Effector memory CD8-positive, alpha-beta T cell (primary cell): Measurements from ENCODE around the gene FPR1.

Experiments
- ATAC-seq: fragments of 150-1000 bp; cut with Tn5 transposase; replicated peaks from 2 replicates; pipeline ENCODE4 v1.10.0; 2021; ENCODE audit warnings: mild to moderate bottlenecking, moderate library complexity
- DNase-seq, 3 experiments: peaks; one replicate each; pipeline ENCODE4 v3.0.0; 2021
- H3K27ac Mint-ChIP-seq, 2 donors: one replicate each; pipeline ENCODE4 v1.8.0; 2022; ENCODE audit warnings: mild to moderate bottlenecking in 2 of 2, mixed read lengths in 2 of 2, moderate library complexity in 2 of 2
- H3K27me3 Mint-ChIP-seq, 2 donors: one replicate each; pipeline ENCODE4 v1.8.0; 2022; ENCODE audit warnings: mixed read lengths in 2 of 2
- H3K36me3 Mint-ChIP-seq: one replicate; pipeline ENCODE4 v1.8.0; 2022; ENCODE audit warnings: mild to moderate bottlenecking, moderate library complexity, mixed read lengths; ENCODE audit not compliant: insufficient read depth
- H3K4me1 Mint-ChIP-seq, 2 donors: one replicate each; pipeline ENCODE4 v1.8.0; 2022; ENCODE audit warnings: low read depth in 2 of 2, mixed read lengths in 2 of 2
- H3K4me3 Mint-ChIP-seq, 2 donors: one replicate each; pipeline ENCODE4 v1.8.0; 2022; ENCODE audit warnings: mild to moderate bottlenecking in 2 of 2, mixed read lengths in 2 of 2, moderate library complexity in 2 of 2
- H3K9me3 Mint-ChIP-seq, 2 donors: one replicate each; pipeline ENCODE4 v1.8.0; 2022; ENCODE audit warnings: mixed read lengths in 2 of 2
- total RNA-seq, 9 experiments: gene quantifications; one replicate each; lab custom pipeline; 2026; lab: John Stamatoyannopoulos, UW

Gene FPR1
- 0 reads per million in 9 experiments for total RNA-seq

DNA sequence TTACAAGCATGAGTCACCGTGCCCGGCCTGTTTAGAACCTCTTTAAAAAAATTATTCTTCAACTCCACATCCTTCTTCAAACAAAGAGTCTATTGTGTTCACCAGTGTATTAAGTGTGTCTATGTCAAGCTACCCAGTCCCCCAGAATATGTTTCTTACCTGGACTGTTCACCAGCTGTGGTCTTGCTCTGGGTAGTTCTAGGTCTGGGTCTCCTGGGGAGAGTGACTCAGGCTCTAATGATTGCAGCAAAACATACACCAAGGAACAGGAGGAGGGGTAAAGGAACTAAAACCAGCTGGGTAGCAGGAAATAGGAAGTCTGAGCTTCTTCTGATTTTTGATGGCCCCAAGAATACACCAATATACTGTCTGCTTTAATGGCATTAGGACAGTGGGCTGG lies at the start of gene FPR1:
FPR1 (minus strand) TSS at position 224 of the 400 bp plus-strand sequence. CDS start 4,884 bp downstream, outside the sequence.
- peaks cover 2 to 10% of the 10 kb centered on the region in 2 donors for H3K9me3 Mint-ChIP-seq
- no peaks in the 10 kb centered on the region for H3K4me1 Mint-ChIP-seq
- no peak within 1 kb of the TSS for H3K27ac Mint-ChIP-seq
- peaks cover 3% of the 10 kb centered on the region for H3K36me3 Mint-ChIP-seq
- ATAC-seq (no peak), DNase-seq (no peak)
- H3K4me3 Mint-ChIP-seq = no peak within 1 kb of the TSS
- H3K27me3 Mint-ChIP-seq = peaks cover 4 to 10% of the 10 kb centered on the region in 2 donors

DNA sequence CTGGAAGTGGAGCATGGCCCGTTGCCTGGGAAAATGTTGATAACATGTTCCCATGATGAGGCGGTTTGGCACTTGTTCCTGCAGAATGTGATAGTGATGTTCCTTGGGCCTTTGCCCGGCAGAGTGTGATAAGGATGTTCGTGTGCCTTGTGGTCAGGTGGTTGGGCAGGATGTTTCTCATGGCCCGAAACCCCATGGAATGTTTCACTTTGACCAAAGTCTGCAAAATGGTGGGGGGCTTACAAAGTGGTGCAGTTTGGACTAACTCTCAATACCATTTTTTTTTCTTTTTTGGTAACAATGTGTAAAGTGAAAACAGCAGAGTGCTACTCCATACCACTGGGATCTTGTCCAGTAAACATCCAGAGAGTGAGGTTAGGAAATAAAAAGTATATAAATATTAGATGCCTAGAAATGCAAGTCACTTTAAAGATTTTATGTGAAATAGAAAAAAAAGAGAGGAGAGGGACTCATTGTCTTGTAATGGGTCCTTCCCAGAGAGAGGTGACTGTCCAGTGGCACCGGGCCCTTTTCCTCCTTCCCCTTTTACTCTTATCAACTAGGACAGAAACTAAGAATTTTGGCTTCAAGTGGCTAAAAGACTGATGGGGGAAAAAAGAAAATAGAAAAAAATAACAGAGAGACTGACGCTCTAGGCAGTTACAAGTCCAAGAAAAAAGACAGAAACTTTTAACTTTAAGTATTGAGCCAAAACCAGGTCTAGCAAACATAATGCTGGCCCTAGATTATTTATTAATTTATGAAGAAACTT lies 49.0 kb upstream of the FPR1 start:
- DNase-seq = no peak
- Mint-ChIP-seq H3K27me3 (peaks cover 9 to 16% of the 10 kb centered on the region in 2 donors), H3K27ac (no peak overlapping the region), H3K4me3 (no peak overlapping the region), H3K36me3 (no peaks in the 10 kb centered on the region), H3K4me1 (no peaks in the 10 kb centered on the region), H3K9me3 (peaks cover 8 to 29% of the 10 kb centered on the region in 2 donors)
- no peak for ATAC-seq

- DNase-seq (no peak), ATAC-seq (no peak)
- no peaks in the 10 kb centered on the region for H3K4me1 Mint-ChIP-seq
- no peak overlapping the region for H3K27ac Mint-ChIP-seq
- H3K4me3 Mint-ChIP-seq = no peak overlapping the region
- H3K36me3 Mint-ChIP-seq = no peaks in the 10 kb centered on the region
- H3K9me3 Mint-ChIP-seq = peaks cover 8 to 30% of the 10 kb centered on the region in 2 donors
- H3K27me3 Mint-ChIP-seq = peaks cover 9 to 16% of the 10 kb centered on the region in 2 donors
Measured at GRCh38 chr19:51799774-51800472, 48.2 kb upstream of the FPR1 start.

GRCh38 chr19:51799034-51799773 lies 47.5 kb upstream of the FPR1 start:
- no peak overlapping the region for H3K4me3 Mint-ChIP-seq
- ATAC-seq (no peak), DNase-seq (no peak)
- H3K27ac Mint-ChIP-seq = no peak overlapping the region
- peaks cover 8 to 30% of the 10 kb centered on the region in 2 donors for H3K9me3 Mint-ChIP-seq
- H3K4me1 Mint-ChIP-seq = no peaks in the 10 kb centered on the region
- no peaks in the 10 kb centered on the region for H3K36me3 Mint-ChIP-seq
- H3K27me3 Mint-ChIP-seq = peaks cover 9 to 16% of the 10 kb centered on the region in 2 donors

DNA sequence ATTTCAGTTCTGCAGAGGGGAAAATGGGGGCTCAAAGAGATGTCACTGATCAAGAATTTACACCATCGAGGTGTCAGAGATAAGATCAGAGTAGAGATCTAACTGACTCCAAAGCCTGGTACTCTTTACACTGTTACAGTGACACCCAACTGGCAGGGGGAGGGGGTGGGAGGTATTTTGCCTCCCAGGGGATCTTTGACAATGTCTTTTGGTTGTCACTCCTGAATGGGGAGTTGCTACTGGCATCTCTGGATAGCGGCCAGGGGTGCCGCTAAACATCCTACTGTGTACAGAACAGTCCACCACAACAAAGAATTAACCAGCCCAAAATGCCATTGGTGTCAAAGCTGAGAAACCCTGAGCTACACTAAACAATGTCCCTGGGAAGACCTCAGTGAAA lies 46.4 kb upstream of the FPR1 start:
- Mint-ChIP-seq H3K27me3 (peaks cover 9 to 16% of the 10 kb centered on the region in 2 donors), H3K36me3 (no peaks in the 10 kb centered on the region), H3K9me3 (peaks cover 6 to 30% of the 10 kb centered on the region in 2 donors), H3K4me1 (no peaks in the 10 kb centered on the region), H3K27ac (no peak overlapping the region), H3K4me3 (no peak overlapping the region)
- ATAC-seq = no peak
- DNase-seq = no peak

DNA sequence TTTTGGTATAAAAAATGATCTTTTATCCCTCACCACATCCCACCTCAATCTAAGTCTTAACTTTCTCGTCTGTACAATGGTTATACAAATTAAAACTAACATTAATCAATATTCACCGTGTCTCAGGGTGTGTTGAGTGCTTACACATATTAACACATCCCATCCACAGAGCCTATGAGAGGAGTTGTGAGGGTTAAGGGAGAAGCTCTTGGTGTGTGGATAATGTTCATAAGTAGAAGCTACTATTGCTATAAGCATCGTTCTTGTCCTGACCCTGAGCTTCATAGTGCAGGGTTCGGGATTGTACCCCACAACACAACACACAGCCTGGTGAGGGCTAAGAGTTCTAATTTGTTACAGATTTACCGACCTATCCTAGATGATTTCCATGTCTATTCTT lies 45.8 kb upstream of the FPR1 start:
- Mint-ChIP-seq H3K4me3 (no peak overlapping the region), H3K4me1 (no peaks in the 10 kb centered on the region), H3K36me3 (no peaks in the 10 kb centered on the region), H3K9me3 (peaks cover 6 to 30% of the 10 kb centered on the region in 2 donors), H3K27me3 (peaks cover 9 to 16% of the 10 kb centered on the region in 2 donors), H3K27ac (no peak overlapping the region)
- DNase-seq = no peak
- no peak for ATAC-seq

DNA sequence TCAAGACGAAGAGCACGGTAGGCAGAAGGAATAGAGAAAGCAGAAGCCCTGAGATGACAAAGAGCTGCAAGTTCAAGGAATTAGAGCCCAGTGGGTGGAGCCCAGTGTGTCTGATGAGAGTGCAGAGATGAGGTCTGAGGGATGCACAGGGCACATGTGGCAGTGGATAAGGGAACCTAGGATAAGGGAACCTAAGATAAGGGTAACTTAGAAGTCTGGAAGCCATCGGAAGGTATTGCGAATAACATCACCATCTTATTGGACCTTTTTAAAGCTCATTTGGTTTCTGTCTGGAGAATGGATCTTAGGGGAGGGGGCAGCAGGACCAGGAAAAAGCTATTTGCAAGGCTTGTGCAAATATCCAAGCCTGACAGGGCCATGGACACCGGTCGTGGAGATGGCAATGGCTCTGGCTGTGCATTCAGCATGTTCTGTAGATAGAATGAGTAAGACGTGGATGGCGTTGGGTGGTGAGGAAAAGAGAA lies 44.6 kb upstream of the FPR1 start:
- peaks cover 9 to 25% of the 10 kb centered on the region in 2 donors for H3K27me3 Mint-ChIP-seq
- ATAC-seq = no peak
- H3K27ac Mint-ChIP-seq = no peak overlapping the region
- H3K36me3 Mint-ChIP-seq = no peaks in the 10 kb centered on the region
- H3K4me1 Mint-ChIP-seq = no peaks in the 10 kb centered on the region
- H3K4me3 Mint-ChIP-seq = no peak overlapping the region
- peaks cover 10 to 38% of the 10 kb centered on the region in 2 donors for H3K9me3 Mint-ChIP-seq
- DNase-seq = no peak

- no peak for ATAC-seq
- Mint-ChIP-seq H3K4me1 (no peaks in the 10 kb centered on the region), H3K36me3 (no peaks in the 10 kb centered on the region), H3K9me3 (peaks cover 10 to 34% of the 10 kb centered on the region in 2 donors), H3K27ac (no peak within 1 kb of the TSS), H3K27me3 (peaks cover 4 to 25% of the 10 kb centered on the region in 2 donors), H3K4me3 (no peak within 1 kb of the TSS)
- DNase-seq = no peak
Measured at GRCh38 chr19:51794885-51795490, 43.3 kb upstream of the FPR1 start, which contains the start of gene FPR3. TSS of gene FPR3 (plus strand) at chr19:51795157. CDS start at chr19:51823749, 28,592 bp downstream.

GRCh38 chr19:51793994-51794393 lies 42.3 kb upstream of the FPR1 start:
- no peak for ATAC-seq
- Mint-ChIP-seq H3K27me3 (peaks cover 0 to 25% of the 10 kb centered on the region in 2 donors), H3K27ac (no peak overlapping the region), H3K4me1 (no peaks in the 10 kb centered on the region), H3K9me3 (peaks cover 9 to 25% of the 10 kb centered on the region in 2 donors), H3K4me3 (no peak overlapping the region), H3K36me3 (no peaks in the 10 kb centered on the region)
- DNase-seq = no peak

- no peak overlapping the region for H3K27ac Mint-ChIP-seq
- DNase-seq = no peak
- H3K27me3 Mint-ChIP-seq = peaks cover 0 to 21% of the 10 kb centered on the region in 2 donors
- no peaks in the 10 kb centered on the region for H3K36me3 Mint-ChIP-seq
- H3K9me3 Mint-ChIP-seq = peaks cover 8 to 25% of the 10 kb centered on the region in 2 donors
- no peak for ATAC-seq
- H3K4me1 Mint-ChIP-seq = no peaks in the 10 kb centered on the region
- H3K4me3 Mint-ChIP-seq = no peak overlapping the region
Measured at GRCh38 chr19:51792932-51793331, 41.3 kb upstream of the FPR1 start.

DNA sequence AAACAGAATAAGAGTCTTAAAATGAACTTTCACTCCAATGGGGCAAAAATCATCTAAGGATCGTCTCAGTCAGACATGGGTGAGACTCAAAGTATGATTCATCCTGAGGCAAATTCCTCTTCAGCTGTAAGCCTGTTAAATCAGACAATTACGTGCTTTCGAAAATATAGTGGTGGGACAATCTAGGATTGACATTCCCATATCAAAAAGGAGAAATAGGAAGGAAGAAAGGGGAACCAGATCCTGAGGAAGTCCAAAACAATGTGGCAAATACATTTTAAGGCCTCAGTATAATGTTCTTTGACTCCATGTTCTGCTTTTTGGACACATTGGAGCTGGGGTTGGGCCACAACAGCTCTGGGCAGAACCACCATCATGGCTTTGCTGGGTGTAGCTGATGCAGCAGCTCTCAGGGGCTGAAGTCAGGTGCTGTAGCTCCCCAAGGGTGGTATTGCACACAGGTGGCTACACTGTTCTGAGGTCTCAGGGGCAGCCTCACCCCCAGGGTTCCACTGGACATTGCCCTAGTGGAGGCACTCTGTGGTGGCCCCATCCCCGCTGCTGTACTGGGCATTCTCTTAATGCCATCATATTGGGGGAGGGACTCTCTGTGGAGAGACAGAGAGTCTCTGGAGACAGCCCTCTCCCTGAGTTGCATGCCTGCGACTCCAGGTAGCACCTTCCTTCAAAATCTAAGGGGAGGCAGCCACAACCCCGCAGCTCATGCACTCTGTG lies 37.5 kb upstream of the FPR1 start:
- Mint-ChIP-seq H3K9me3 (peaks cover 4 to 8% of the 10 kb centered on the region in 2 donors), H3K36me3 (no peaks in the 10 kb centered on the region), H3K4me3 (no peak overlapping the region), H3K27ac (no peak overlapping the region), H3K27me3 (peaks cover 0 to 8% of the 10 kb centered on the region in 2 donors), H3K4me1 (no peaks in the 10 kb centered on the region)
- DNase-seq (no peak), ATAC-seq (no peak)

- ATAC-seq = no peak
Measured at GRCh38 chr19:51788029-51788428, 36.4 kb upstream of the FPR1 start.

More at GRCh38 chr19:51788029-51788428, 36.4 kb upstream of the FPR1 start:
- H3K9me3 Mint-ChIP-seq = peaks cover 4 to 8% of the 10 kb centered on the region in 2 donors
- peaks cover 0 to 8% of the 10 kb centered on the region in 2 donors for H3K27me3 Mint-ChIP-seq
- no peaks in the 10 kb centered on the region for H3K4me1 Mint-ChIP-seq
- no peaks in the 10 kb centered on the region for H3K36me3 Mint-ChIP-seq
- no peak overlapping the region for H3K4me3 Mint-ChIP-seq
- DNase-seq = no peak
- no peak overlapping the region for H3K27ac Mint-ChIP-seq
